Adrenal gland (tissue), 12 donors: ENCODE measurements around the gene STIM1. TPM values are rescaled to one million over a fixed set of nuclear protein-coding genes. Genes with fewer than 3 reads are reported as not detected.

Experiments used
- DNase-seq, 7 donors: peaks; one replicate each; pipeline ENCODE4 v3.0.0-alpha.2; 2019 to 2020
- H3K27ac ChIP-seq, 5 donors: fragments of 200-600 bp; sonication (generic) in 4 of 5; 1 replicate in 3 of 5; 2 replicates in 2 of 5; pipeline versions ENCODE4 v1.5.1 to v1.8.0; 2016 to 2020; ENCODE audit warnings: mild to moderate bottlenecking in 1 of 5
- H3K27me3 ChIP-seq: fragments of 200-600 bp; 2 replicates; pipeline ENCODE4 v1.8.0; 2021
- H3K36me3 ChIP-seq, 2 donors: fragments of 200-600 bp; replicated peaks in 1 of 2; 1 replicate in 1 of 2; 2 replicates in 1 of 2; pipeline versions ENCODE4 v1.5.1 to v1.8.0; 2018 to 2022
- H3K4me1 ChIP-seq, 2 donors: fragments of 200-600 bp; replicated peaks in 1 of 2; 1 replicate in 1 of 2; 2 replicates in 1 of 2; pipeline versions ENCODE4 v1.5.1 to v1.8.0; 2018 to 2021
- H3K4me3 ChIP-seq, 4 donors: fragments of 200-600 bp; sonication (generic) in 3 of 4; one replicate each; pipeline ENCODE4 v1.5.1; 2016 to 2018
- H3K9me3 ChIP-seq, 3 donors: fragments of 200-600 bp; sonication (generic) in 1 of 3; replicated peaks in 1 of 3; 1 replicate in 2 of 3; 2 replicates in 1 of 3; pipeline versions ENCODE4 v1.5.1 to v1.8.0; 2016 to 2021
- POLR2A ChIP-seq, 2 donors: fragments of 450-650 bp; IDR thresholded peaks; one replicate each; pipeline ENCODE4 v1.6.1; 2017; ENCODE audit warnings: antibody characterized with exemption in 2 of 2, mild to moderate bottlenecking in 2 of 2, moderate library complexity in 1 of 2
- WGBS, 4 donors: extraction: QIAGEN DNeasy Blood & Tissue Kit in 2 of 4; methylation state at CpG; one replicate each; pipeline versions ENCODE4 v1.1.5 to v1.1.7; 2013 to 2017; 5-methylcytosine and 5-hydroxymethylcytosine counted together
- intact Hi-C, 2 donors: fragments of 100-400 bp; cut with DNase I; formaldehyde crosslinking; loops; one replicate each; pipeline versions ENCODE4 v1.14.1 to v1.15.0; 2022 to 2023
- polyA plus RNA-seq, 3 donors: library from polyadenylated mRNA; stranded (reverse); fragments of 200-250 nt in 2 of 3; fragments of 350-450 nt in 1 of 3; fragmentation: Illumina TruSeq in 1 of 3; extraction: RNeasy Lipid Tissue Mini Kit (QIAGEN cat#74804) in 1 of 3; gene quantifications; one replicate each; pipeline ENCODE4 v1.2.3, GENCODE V29; 2013 to 2014
- total RNA-seq, 9 donors: library from RNA; depleted of rRNA in 4 of 9; stranded (reverse); fragments of >200 nt in 4 of 9; fragments of 120-200 nt in 1 of 9; fragmentation: NEBNext Ultra II Directional in 1 of 9; extraction: Animal tissue kit (Norgen Biotek cat#: 25700) in 1 of 9; gene quantifications; one replicate each; pipeline versions ENCODE4 v1.1.0 to v1.2.4, GENCODE V29; 2013 to 2023
- TF ChIP-seq, protein P1 (sequence below), 6 experiments: fragments of 450-650 bp in 4 of 6; fragments of 200-600 bp in 2 of 6; sonication (generic) in 1 of 6; IDR thresholded peaks; 1 replicate in 5 of 6; 2 replicates in 1 of 6; pipeline versions ENCODE4 v1.5.1 to v1.8.0; 2016 to 2021; ENCODE audit warnings: antibody characterized with exemption in 6 of 6, mild to moderate bottlenecking in 2 of 6, moderate library complexity in 1 of 6
- donor health status: healthy with polysubstance abuse.
- donor health status: Bipolar disorder and iron deficiency.
- donor health status: DM: yes; HTN: yes; CAD: no.
- donor health status: DM: no; HTN: no; CAD: no.
- donor health status: DM: no; HTN: no; CAD: no.
- donor health status: DM: yes; HTN: yes; CAD: no.

The STIM1 gene
- total and polyA plus RNA-seq, 12 donors, result 7.8 to 44.1 (median 32.5) TPM

DNA sequence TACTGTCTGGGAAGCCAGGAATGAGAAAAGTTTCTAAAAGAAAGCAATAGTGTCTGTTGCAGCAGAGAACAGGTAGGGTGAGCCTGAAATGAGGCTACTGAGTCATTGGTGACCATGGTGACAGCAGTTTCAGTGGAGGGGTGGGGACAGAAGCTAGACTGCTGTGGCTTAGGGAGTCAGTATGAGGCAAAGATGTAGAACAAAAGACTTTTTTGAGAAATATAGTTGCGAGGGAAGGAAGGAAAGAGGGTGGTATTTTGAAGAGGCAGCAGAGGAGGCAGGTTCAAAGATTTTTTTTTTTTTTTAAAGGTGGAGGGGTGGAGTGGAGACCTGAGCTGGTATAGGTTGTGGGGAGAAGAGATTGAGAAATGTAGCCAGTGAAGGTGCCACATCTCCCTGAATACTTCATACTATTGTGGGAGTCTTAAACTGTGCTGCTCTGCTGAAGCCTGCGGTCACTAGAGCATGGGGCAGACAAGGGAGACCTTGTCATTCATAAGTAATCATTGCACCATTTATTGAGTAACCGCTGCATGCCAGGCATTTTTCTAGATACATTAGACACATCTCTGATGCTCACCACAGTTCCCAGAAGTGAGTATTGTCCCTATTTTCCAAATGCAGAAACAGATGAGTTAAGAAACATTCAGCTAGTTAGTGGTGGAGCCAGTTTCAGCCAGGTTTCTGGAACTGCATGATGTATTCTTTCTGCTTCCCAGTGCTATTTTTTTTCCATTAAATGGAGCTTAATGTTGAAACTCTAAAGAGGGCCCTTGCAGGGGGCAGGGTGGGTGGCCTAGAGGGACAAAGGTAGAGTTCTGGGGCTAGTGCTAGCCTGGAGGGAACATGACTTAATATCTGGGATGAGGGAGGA lies 49.9 kb downstream of the STIM1 start:
- intact Hi-C loops, result no loop called here
- H3K4me1 ChIP-seq, result peaks cover 4 to 36% of the 10 kb centered on the region in 2 donors

DNA sequence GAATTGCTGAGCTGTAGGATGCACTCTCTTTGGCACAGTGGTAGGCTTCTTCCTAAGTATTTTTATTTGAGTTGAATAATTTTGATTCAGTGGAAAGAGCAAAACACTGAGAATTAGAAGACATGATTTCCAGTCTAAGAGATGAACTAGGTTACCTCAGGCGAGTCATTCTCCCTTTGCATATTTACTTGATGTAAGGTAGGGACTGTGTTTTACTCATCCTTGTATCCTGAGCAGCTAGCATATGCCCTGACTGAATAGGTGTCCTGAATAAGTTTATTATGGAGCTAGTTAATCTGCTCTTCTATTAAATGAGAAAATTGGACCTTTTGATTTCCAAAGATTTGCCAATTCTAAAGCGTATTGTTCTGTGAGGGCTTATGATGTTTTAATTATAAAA lies 50.7 kb downstream of the STIM1 start:
- DNase-seq, result no peak
- no peaks in the 10 kb centered on the region for H3K9me3 ChIP-seq
- peak overlapping the region in 2 of 5 donors; percentile 61 to 69 for H3K27ac ChIP-seq
- intact Hi-C loops, result no loop called here
- 96 to 100% (median 99%) methylated on average over 2 of the region's 2 CpGs for WGBS, 4 donors
- H3K27me3 ChIP-seq, result no peaks in the 10 kb centered on the region
- TF ChIP-seq, protein P1, sequence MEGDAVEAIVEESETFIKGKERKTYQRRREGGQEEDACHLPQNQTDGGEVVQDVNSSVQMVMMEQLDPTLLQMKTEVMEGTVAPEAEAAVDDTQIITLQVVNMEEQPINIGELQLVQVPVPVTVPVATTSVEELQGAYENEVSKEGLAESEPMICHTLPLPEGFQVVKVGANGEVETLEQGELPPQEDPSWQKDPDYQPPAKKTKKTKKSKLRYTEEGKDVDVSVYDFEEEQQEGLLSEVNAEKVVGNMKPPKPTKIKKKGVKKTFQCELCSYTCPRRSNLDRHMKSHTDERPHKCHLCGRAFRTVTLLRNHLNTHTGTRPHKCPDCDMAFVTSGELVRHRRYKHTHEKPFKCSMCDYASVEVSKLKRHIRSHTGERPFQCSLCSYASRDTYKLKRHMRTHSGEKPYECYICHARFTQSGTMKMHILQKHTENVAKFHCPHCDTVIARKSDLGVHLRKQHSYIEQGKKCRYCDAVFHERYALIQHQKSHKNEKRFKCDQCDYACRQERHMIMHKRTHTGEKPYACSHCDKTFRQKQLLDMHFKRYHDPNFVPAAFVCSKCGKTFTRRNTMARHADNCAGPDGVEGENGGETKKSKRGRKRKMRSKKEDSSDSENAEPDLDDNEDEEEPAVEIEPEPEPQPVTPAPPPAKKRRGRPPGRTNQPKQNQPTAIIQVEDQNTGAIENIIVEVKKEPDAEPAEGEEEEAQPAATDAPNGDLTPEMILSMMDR (IDR thresholded peaks at IDR 0.05), result no peak
- no peak for TF ChIP-seq POLR2A (IDR thresholded peaks at IDR 0.05)
- no peaks in the 10 kb centered on the region for H3K36me3 ChIP-seq
- H3K4me1 ChIP-seq, result peaks cover 4 to 36% of the 10 kb centered on the region in 2 donors
- H3K4me3 ChIP-seq, result no peak overlapping the region

More for the DNA sequence above, 49.9 kb downstream of the STIM1 start:
- peak in 6 of 7 donors; percentile 33 to 64 (median 48) for DNase-seq
- Histone ChIP-seq H3K9me3 (no peaks in the 10 kb centered on the region), H3K27me3 (no peaks in the 10 kb centered on the region), H3K4me3 (no peak overlapping the region), H3K27ac (peak overlapping the region in 2 of 5 donors; percentile 61 to 69), H3K36me3 (no peaks in the 10 kb centered on the region)
- TF ChIP-seq POLR2A (IDR thresholded peaks at IDR 0.05), result no peak
- TF ChIP-seq, protein P1 (IDR thresholded peaks at IDR 0.05), result no peak
- 53 to 71% (median 58%) methylated on average over 3 of the region's 3 CpGs for WGBS, 4 donors

GRCh38 chr11:3907590-3907989 lies 52.1 kb downstream of the STIM1 start:
- intact Hi-C loops, result no loop called here
- Histone ChIP-seq H3K9me3 (no peaks in the 10 kb centered on the region), H3K36me3 (no peaks in the 10 kb centered on the region), H3K4me3 (no peak overlapping the region), H3K27me3 (no peaks in the 10 kb centered on the region), H3K4me1 (peaks cover 4 to 34% of the 10 kb centered on the region in 2 donors), H3K27ac (no peak overlapping the region)
- 75 to 84% (median 80%) methylated on average over 2 of the region's 2 CpGs for WGBS, 4 donors
- DNase-seq, result no peak
- TF ChIP-seq, protein P1 (IDR thresholded peaks at IDR 0.05), result no peak
- no peak for TF ChIP-seq POLR2A (IDR thresholded peaks at IDR 0.05)

DNA sequence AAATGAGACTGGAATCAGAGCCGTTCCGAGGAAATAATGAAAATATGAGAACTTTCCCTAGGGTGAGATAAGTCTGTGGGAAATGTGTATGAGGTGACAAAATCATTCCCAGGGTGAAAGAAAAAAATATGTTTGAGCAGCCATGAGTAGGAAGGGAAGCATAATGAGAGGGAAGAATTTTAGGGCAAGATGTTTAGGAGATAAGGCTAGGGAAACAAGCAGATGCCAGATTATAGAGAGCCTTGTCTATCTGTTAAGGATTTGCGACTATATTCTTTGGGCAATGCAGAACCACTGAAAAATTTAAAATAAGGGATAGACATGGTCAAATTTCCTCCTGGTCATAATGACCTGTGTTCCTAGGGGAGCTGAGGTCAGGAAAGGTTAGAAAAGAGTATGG lies 54.4 kb downstream of the STIM1 start:
- TF ChIP-seq, protein P1 (IDR thresholded peaks at IDR 0.05), result no peak
- no peak for TF ChIP-seq POLR2A (IDR thresholded peaks at IDR 0.05)
- Histone ChIP-seq H3K4me1 (peaks cover 4 to 19% of the 10 kb centered on the region in 2 donors), H3K4me3 (no peak overlapping the region), H3K36me3 (no peaks in the 10 kb centered on the region), H3K9me3 (no peaks in the 10 kb centered on the region), H3K27ac (no peak overlapping the region), H3K27me3 (no peaks in the 10 kb centered on the region)
- intact Hi-C loops, result no loop called here
- no peak for DNase-seq
- 45 to 67% (median 56%) methylated on average over 3 of the region's 3 CpGs for WGBS, 4 donors
